ENCODE data around the gene AARS1.

DNA sequence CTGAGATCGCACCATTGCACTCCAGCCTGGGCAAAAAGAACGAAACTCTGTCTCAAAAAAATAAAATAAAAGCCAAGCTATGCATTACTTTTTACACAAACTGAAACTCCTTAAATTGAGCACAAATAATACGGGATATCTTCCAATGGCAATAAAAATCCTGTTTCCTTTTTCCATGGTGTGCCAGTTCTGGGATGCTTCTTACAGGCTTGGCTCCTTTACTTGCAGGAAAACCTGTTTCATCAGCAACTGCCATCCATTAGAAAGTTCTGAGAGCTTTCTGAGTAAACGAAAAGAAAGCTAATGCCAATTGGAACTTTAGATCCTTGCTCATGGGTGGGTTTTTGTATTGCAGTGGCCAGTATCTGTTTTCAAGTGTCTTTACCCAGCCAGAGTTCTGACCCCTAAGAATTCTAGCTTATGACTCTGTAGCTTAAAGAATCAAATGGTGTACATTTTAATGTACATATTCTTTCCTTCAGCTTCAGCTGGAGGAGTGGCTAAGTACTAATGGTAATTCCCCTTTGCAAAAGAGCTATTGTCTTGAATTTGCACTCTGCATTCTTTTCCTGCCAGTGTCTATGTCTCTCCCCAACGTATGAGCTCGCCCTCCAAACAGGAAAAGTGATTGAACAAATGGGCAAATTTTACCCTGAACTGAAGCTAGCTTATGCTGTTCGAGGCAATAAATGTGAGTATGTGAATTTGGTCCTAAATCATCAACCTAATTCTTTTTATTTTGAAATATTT lies 35.9 kb upstream of the AARS1 start:
- TF ChIP-seq, protein P1, sequence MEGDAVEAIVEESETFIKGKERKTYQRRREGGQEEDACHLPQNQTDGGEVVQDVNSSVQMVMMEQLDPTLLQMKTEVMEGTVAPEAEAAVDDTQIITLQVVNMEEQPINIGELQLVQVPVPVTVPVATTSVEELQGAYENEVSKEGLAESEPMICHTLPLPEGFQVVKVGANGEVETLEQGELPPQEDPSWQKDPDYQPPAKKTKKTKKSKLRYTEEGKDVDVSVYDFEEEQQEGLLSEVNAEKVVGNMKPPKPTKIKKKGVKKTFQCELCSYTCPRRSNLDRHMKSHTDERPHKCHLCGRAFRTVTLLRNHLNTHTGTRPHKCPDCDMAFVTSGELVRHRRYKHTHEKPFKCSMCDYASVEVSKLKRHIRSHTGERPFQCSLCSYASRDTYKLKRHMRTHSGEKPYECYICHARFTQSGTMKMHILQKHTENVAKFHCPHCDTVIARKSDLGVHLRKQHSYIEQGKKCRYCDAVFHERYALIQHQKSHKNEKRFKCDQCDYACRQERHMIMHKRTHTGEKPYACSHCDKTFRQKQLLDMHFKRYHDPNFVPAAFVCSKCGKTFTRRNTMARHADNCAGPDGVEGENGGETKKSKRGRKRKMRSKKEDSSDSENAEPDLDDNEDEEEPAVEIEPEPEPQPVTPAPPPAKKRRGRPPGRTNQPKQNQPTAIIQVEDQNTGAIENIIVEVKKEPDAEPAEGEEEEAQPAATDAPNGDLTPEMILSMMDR (IDR thresholded peaks at IDR 0.05; ENCODE audit: insufficient read depth, low read length, poor library complexity, severe bottlenecking): no peak
- TF ChIP-seq EZH2phosphoT487 (conservative IDR thresholded peaks at IDR 0.05; ENCODE audit: low read length): no peak
